ENCODE results near the gene LEF1.

Gene LEF1

GRCh38 chr4:108118505-108118904 lies 50.2 kb downstream of the LEF1 start:
- H3K27ac ChIP-seq = peak overlapping the region in 2 of 21 experiments; percentile 1 to 34

GRCh38 chr4:108117418-108118182 lies 51.1 kb downstream of the LEF1 start:
- Histone ChIP-seq H3K27ac (peak overlapping the region in 1 of 21 experiments; percentile 49), H3K4me3 (no peak overlapping the region)

More at GRCh38 chr4:108118505-108118904, 50.2 kb downstream of the LEF1 start:
- no peak overlapping the region for H3K4me3 ChIP-seq

GRCh38 chr4:108116423-108117168 lies 52.1 kb downstream of the LEF1 start:
- Histone ChIP-seq H3K4me3 (no peak overlapping the region), H3K27ac (peak overlapping the region in 5 of 21 experiments; percentile 6 to 60 (median 41))

GRCh38 chr4:108115168-108115526 lies 53.6 kb downstream of the LEF1 start:
- Histone ChIP-seq H3K4me3 (no peak overlapping the region), H3K27ac (peak overlapping the region in 1 of 21 experiments; percentile 60)

- H3K27ac ChIP-seq = peak overlapping the region in 1 of 21 experiments; percentile 60
These were observed 54.2 kb downstream of the LEF1 start for GRCh38 chr4:108114503-108114902.

GRCh38 chr4:108113229-108113628 lies 55.5 kb downstream of the LEF1 start:
- no peak overlapping the region for H3K4me3 ChIP-seq
- H3K27ac ChIP-seq = peak overlapping the region in 3 of 21 experiments; percentile 19 to 60 (median 57)

More at GRCh38 chr4:108114503-108114902, 54.2 kb downstream of the LEF1 start:
- H3K4me3 ChIP-seq = no peak overlapping the region

- no peak overlapping the region for H3K4me3 ChIP-seq
- peak overlapping the region in 2 of 21 experiments; percentile 3 to 60 for H3K27ac ChIP-seq
These were observed 57.0 kb downstream of the LEF1 start for GRCh38 chr4:108111781-108112180.

GRCh38 chr4:108110450-108110849 lies 58.3 kb downstream of the LEF1 start:
- Histone ChIP-seq H3K4me3 (no peak overlapping the region), H3K27ac (no peak overlapping the region)

- no peak overlapping the region for H3K27ac ChIP-seq
- no peak overlapping the region for H3K4me3 ChIP-seq
These were observed 58.7 kb downstream of the LEF1 start for GRCh38 chr4:108109997-108110416.

GRCh38 chr4:108109111-108109510 lies 59.6 kb downstream of the LEF1 start:
- H3K27ac ChIP-seq = peak overlapping the region in 1 of 21 experiments; percentile 31
- no peak overlapping the region for H3K4me3 ChIP-seq

GRCh38 chr4:108107729-108108382 lies 60.9 kb downstream of the LEF1 start:
- H3K27ac ChIP-seq = peak overlapping the region in 3 of 21 experiments; percentile 25 to 72 (median 47)
- H3K4me3 ChIP-seq = no peak overlapping the region

- Histone ChIP-seq H3K4me3 (no peak overlapping the region), H3K27ac (peak overlapping the region in 1 of 21 experiments; percentile 72)
These were observed 61.6 kb downstream of the LEF1 start for GRCh38 chr4:108107101-108107500.

GRCh38 chr4:108106186-108106585 lies 62.5 kb downstream of the LEF1 start:
- H3K27ac ChIP-seq = no peak overlapping the region

GRCh38 chr4:108103099-108103862 lies 65.5 kb downstream of the LEF1 start:
- H3K4me3 ChIP-seq = no peak overlapping the region
- H3K27ac ChIP-seq = no peak overlapping the region

More at GRCh38 chr4:108106186-108106585, 62.5 kb downstream of the LEF1 start:
- no peak overlapping the region for H3K4me3 ChIP-seq

GRCh38 chr4:108100827-108101226 lies 67.9 kb downstream of the LEF1 start:
- no peak overlapping the region for H3K4me3 ChIP-seq

GRCh38 chr4:108099838-108100237 lies 68.9 kb downstream of the LEF1 start:
- Histone ChIP-seq H3K4me3 (no peak overlapping the region), H3K27ac (no peak overlapping the region)

More at GRCh38 chr4:108100827-108101226, 67.9 kb downstream of the LEF1 start:
- H3K27ac ChIP-seq = no peak overlapping the region

- Histone ChIP-seq H3K4me3 (no peak overlapping the region), H3K27ac (no peak overlapping the region)
These were observed 70.7 kb downstream of the LEF1 start for GRCh38 chr4:108097990-108098553.

- H3K27ac ChIP-seq = no peak overlapping the region
These were observed 73.7 kb downstream of the LEF1 start for GRCh38 chr4:108094923-108095482.

GRCh38 chr4:108094131-108094530 lies 74.6 kb downstream of the LEF1 start:
- no peak overlapping the region for H3K27ac ChIP-seq
- no peak overlapping the region for H3K4me3 ChIP-seq

More at GRCh38 chr4:108094923-108095482, 73.7 kb downstream of the LEF1 start:
- H3K4me3 ChIP-seq = no peak overlapping the region

All from skin epidermis (tissue), 12 donors.